MM.1S (cell line): ENCODE measurements around the gene RASGRP2.

Experiments
- DNase-seq: peaks from one replicate; pipeline ENCODE4 v3.0.0-alpha.2; 2015
- H2AFZ ChIP-seq: fragments of 300-600 bp; sonication (generic); 2 replicates; pipeline ENCODE4 v1.6.0; 2016; ENCODE audit warnings: antibody characterized with exemption, low read length
- H3F3A ChIP-seq: fragments of 300-600 bp; sonication (generic); 2 replicates; pipeline ENCODE4 v1.6.1; 2016; ENCODE audit warnings: mild to moderate bottlenecking, antibody characterized with exemption, low read length, moderate library complexity, mixed read lengths; ENCODE audit not compliant: insufficient read depth
- H3K27ac ChIP-seq: fragments of 300-600 bp; sonication (generic); 2 replicates; pipeline ENCODE4 v1.5.1; 2016; ENCODE audit warnings: mild to moderate bottlenecking, low read length
- H3K27me3 ChIP-seq: fragments of 300-600 bp; sonication (generic); replicated peaks from 2 replicates; pipeline ENCODE4 v1.6.0; 2016; ENCODE audit warnings: low read length; ENCODE audit not compliant: insufficient read depth
- H3K36me3 ChIP-seq: fragments of 300-600 bp; sonication (generic); replicated peaks from 2 replicates; pipeline ENCODE4 v1.6.1; 2016; ENCODE audit warnings: mild to moderate bottlenecking, low read length, mixed read lengths; ENCODE audit not compliant: insufficient read depth
- H3K4me1 ChIP-seq: fragments of 300-600 bp; sonication (generic); 2 replicates; pipeline ENCODE4 v1.6.1; 2016; ENCODE audit warnings: low read length, mixed read lengths
- H3K4me2 ChIP-seq: fragments of 300-600 bp; sonication (generic); 2 replicates; pipeline ENCODE4 v1.6.0; 2016; ENCODE audit warnings: low read depth, low read length
- H3K4me3 ChIP-seq: fragments of 300-600 bp; sonication (generic); 2 replicates; pipeline ENCODE4 v1.5.1; 2016; ENCODE audit warnings: low read length, mixed read lengths
- H3K79me2 ChIP-seq: fragments of 300-600 bp; sonication (generic); 2 replicates; pipeline ENCODE4 v1.6.1; 2016; ENCODE audit warnings: mixed run types, low read length, mixed read lengths
- H3K9ac ChIP-seq: fragments of 300-600 bp; sonication (generic); 2 replicates; pipeline ENCODE4 v1.6.1; 2016; ENCODE audit warnings: low read length, mixed read lengths
- H3K9me2 ChIP-seq: fragments of 300-600 bp; sonication (generic); replicated peaks from 2 replicates; pipeline ENCODE4 v1.6.1; 2016; ENCODE audit warnings: mild to moderate bottlenecking, low read length, mixed read lengths; ENCODE audit not compliant: insufficient read depth
- H3K9me3 ChIP-seq: fragments of 300-600 bp; sonication (generic); replicated peaks from 2 replicates; pipeline ENCODE4 v1.6.1; 2016; ENCODE audit warnings: mild to moderate bottlenecking, low read length, mixed read lengths; ENCODE audit not compliant: insufficient read depth
- H4K20me1 ChIP-seq: fragments of 300-600 bp; sonication (generic); 2 replicates; pipeline ENCODE4 v1.6.1; 2016; ENCODE audit warnings: mild to moderate bottlenecking, low read length, moderate library complexity, mixed read lengths; ENCODE audit not compliant: insufficient read depth
- CTCF ChIP-seq: fragments of 300-600 bp; sonication (generic); IDR thresholded peaks from 2 replicates; pipeline ENCODE4 v1.5.1; 2016; ENCODE audit warnings: antibody characterized with exemption, low read length, mixed read lengths
- EZH2 ChIP-seq: fragments of 300-600 bp; sonication (generic); optimal IDR thresholded peaks from 2 replicates; pipeline ENCODE3; 2017; ENCODE audit warnings: low read depth, mild to moderate bottlenecking, antibody characterized with exemption, low read length, mixed read lengths
- EZH2phosphoT487 ChIP-seq: fragments of 300-600 bp; sonication (generic); IDR thresholded peaks from 2 replicates; pipeline ENCODE4 v1.6.1; 2018; ENCODE audit warnings: antibody characterized with exemption, low read length

The RASGRP2 gene

GRCh38 chr11:64722141-64723065 is 21.5 kb downstream of the RASGRP2 start:
- Histone ChIP-seq H3K4me3 (no peak overlapping the region), H3K36me3 (no peaks in the 10 kb centered on the region), H3K27ac (no peak overlapping the region), H3K4me1 (no peaks in the 10 kb centered on the region), H3K79me2 (no peaks in the 10 kb centered on the region), H3K9ac (no peak overlapping the region), H3F3A (no peaks in the 10 kb centered on the region), H3K4me2 (no peak overlapping the region), H3K27me3 (peaks cover 89% of the 10 kb centered on the region), H2AFZ (no peak overlapping the region), H3K9me2 (no peaks in the 10 kb centered on the region), H3K9me3 (no peaks in the 10 kb centered on the region), H4K20me1 (no peaks in the 10 kb centered on the region)
- TF ChIP-seq EZH2phosphoT487 (no peak), EZH2 (no peak), CTCF (no peak)
- DNase-seq: no peak

- TF ChIP-seq EZH2phosphoT487 (no peak), CTCF (no peak), EZH2 (no peak)
- Histone ChIP-seq H3K4me3 (no peak overlapping the region), H3K9me3 (no peaks in the 10 kb centered on the region), H3K27ac (no peak overlapping the region), H3K4me1 (no peaks in the 10 kb centered on the region), H3K9me2 (no peaks in the 10 kb centered on the region), H3F3A (no peaks in the 10 kb centered on the region), H3K79me2 (no peaks in the 10 kb centered on the region), H3K27me3 (peaks cover 89% of the 10 kb centered on the region), H4K20me1 (no peaks in the 10 kb centered on the region), H2AFZ (no peak overlapping the region), H3K36me3 (no peaks in the 10 kb centered on the region), H3K4me2 (no peak overlapping the region), H3K9ac (no peak overlapping the region)
- DNase-seq: no peak
These were observed 22.6 kb downstream of the RASGRP2 start for GRCh38 chr11:64721359-64721699.

GRCh38 chr11:64720640-64721358 is 23.1 kb downstream of the RASGRP2 start:
- Histone ChIP-seq H3K36me3 (no peaks in the 10 kb centered on the region), H3K79me2 (no peaks in the 10 kb centered on the region), H3K4me2 (no peak overlapping the region), H2AFZ (no peak overlapping the region), H3K27me3 (peaks cover 89% of the 10 kb centered on the region), H3K9me3 (no peaks in the 10 kb centered on the region), H4K20me1 (no peaks in the 10 kb centered on the region), H3F3A (no peaks in the 10 kb centered on the region), H3K4me3 (no peak overlapping the region), H3K27ac (no peak overlapping the region), H3K9ac (no peak overlapping the region), H3K9me2 (no peaks in the 10 kb centered on the region), H3K4me1 (no peaks in the 10 kb centered on the region)
- DNase-seq: no peak
- TF ChIP-seq EZH2: no peak
- no peak for TF ChIP-seq EZH2phosphoT487
- TF ChIP-seq CTCF: no peak
